Myocyte (in vitro differentiated cells): ENCODE measurements around the gene RPE. TPM values are rescaled to one million over a fixed set of nuclear protein-coding genes. Genes with fewer than 3 reads are reported as not detected.

ENCODE experiments used
- DNase-seq: peaks from one replicate; pipeline ENCODE4 v3.0.0-alpha.2; 2012; ENCODE audit warnings: low read depth
- polyA plus RNA-seq: library from polyadenylated mRNA; unstranded; fragments of >200 nt; gene quantifications from one replicate; pipeline ENCODE4 v1.2.1, GENCODE V29; 2012; ENCODE audit warnings: missing spikeins
- total RNA-seq: library from RNA; depleted of rRNA; stranded (reverse); fragments of >200 nt; gene quantifications from 2 replicates; pipeline ENCODE4 v1.2.3, GENCODE V29; 2014

RPE gene
- total RNA-seq, result 37.8 and 63.0 TPM in 2 replicates
- 22.5 TPM for polyA plus RNA-seq

GRCh38 chr2:210002158-210003157 is at the start of gene RPE:
TSS of gene RPE (plus strand) at chr2:210002638. CDS start at chr2:210002662, 24 bp downstream.
- DNase-seq, result peak; percentile 97

- DNase-seq, result no peak
Measured at GRCh38 chr2:209956271-209956670, 46.2 kb upstream of the RPE start.

GRCh38 chr2:209958016-209958415 is 44.4 kb upstream of the RPE start:
- DNase-seq, result no peak

- DNase-seq, result no peak
Measured at GRCh38 chr2:209960045-209960444, 42.4 kb upstream of the RPE start.

GRCh38 chr2:209960676-209961630 is 41.5 kb upstream of the RPE start:
- peak; percentile 65 for DNase-seq

GRCh38 chr2:209965723-209966122 is 36.7 kb upstream of the RPE start:
- DNase-seq, result no peak

- DNase-seq, result no peak
Measured at GRCh38 chr2:209969692-209970091, 32.7 kb upstream of the RPE start.

- DNase-seq, result no peak
Measured at GRCh38 chr2:209970271-209970670, 32.2 kb upstream of the RPE start.

GRCh38 chr2:209970711-209971110 is 31.7 kb upstream of the RPE start:
- no peak for DNase-seq

- no peak for DNase-seq
Measured at GRCh38 chr2:209973328-209973727, 29.1 kb upstream of the RPE start.

GRCh38 chr2:209974576-209974975 is 27.9 kb upstream of the RPE start:
- DNase-seq, result no peak

- no peak for DNase-seq
Measured at GRCh38 chr2:209976698-209977385, 25.6 kb upstream of the RPE start.

GRCh38 chr2:209977386-209978239 is 24.8 kb upstream of the RPE start:
- peak; percentile 45 for DNase-seq

- DNase-seq, result no peak
Measured at GRCh38 chr2:209984291-209984690, 18.1 kb upstream of the RPE start.

GRCh38 chr2:209985874-209986273 is 16.6 kb upstream of the RPE start:
- no peak for DNase-seq

- no peak for DNase-seq
Measured at GRCh38 chr2:209986415-209986814, 16.0 kb upstream of the RPE start.

GRCh38 chr2:209988010-209988409 is 14.4 kb upstream of the RPE start:
- no peak for DNase-seq

GRCh38 chr2:209990838-209991237 is 11.6 kb upstream of the RPE start:
- no peak for DNase-seq

- no peak for DNase-seq
Measured at GRCh38 chr2:209993968-209994367, 8.5 kb upstream of the RPE start.

GRCh38 chr2:209998596-209998995 is 3.8 kb upstream of the RPE start:
- DNase-seq, result no peak
